SK-N-SH (cell line): ENCODE results near the gene WDR7. TPM values are rescaled to one million over a fixed set of nuclear protein-coding genes. Genes with fewer than 3 reads are reported as not detected.

ENCODE experiments used
- CTCF ChIA-PET: fragments of 300-600, 350-600 bp; formaldehyde crosslinking; extraction: SDS; loops from one replicate; lab custom pipeline; 2021; lab: Yijun Ruan, JAX
- POLR2A ChIA-PET: fragments of 350-600 bp; sonication (Branson Sonifier 250); formaldehyde crosslinking; extraction: SDS; loops from one replicate; lab custom pipeline; 2020; ENCODE audit warnings: antibody characterized with exemption, inconsistent platforms; lab: Yijun Ruan, JAX
- DNase-seq: peaks from one replicate; pipeline ENCODE4 v3.0.0; 2012
- H2AFZ ChIP-seq: fragments of 200-600 bp; sonication (generic); 2 replicates; pipeline ENCODE4 v1.8.1; 2016; ENCODE audit warnings: antibody characterized with exemption, mild to moderate bottlenecking, low read depth
- H3F3A ChIP-seq: fragments of 200-600 bp; sonication (generic); replicated peaks from 2 replicates; pipeline ENCODE3; 2016; ENCODE audit warnings: antibody characterized with exemption, mild to moderate bottlenecking; ENCODE audit not compliant: insufficient read depth
- H3K27ac ChIP-seq, 2 experiments: fragments of 200-500 bp in 1 of 2; fragments of 200-600 bp in 1 of 2; sonication (Bioruptor generic) in 1 of 2; sonication (generic), shearing (Covaris generic) in 1 of 2; 2 replicates each; pipeline versions ENCODE4 v1.5.1 to v1.6.1; 2014 to 2016; ENCODE audit warnings: low read depth in 2 of 2, inconsistent platforms in 1 of 2, low read length in 1 of 2, mild to moderate bottlenecking in 1 of 2, mixed read lengths in 1 of 2
- H3K27me3 ChIP-seq: fragments of 200-600 bp; sonication (generic), shearing (Covaris generic); 2 replicates; pipeline ENCODE4 v1.6.1; 2016; ENCODE audit warnings: mixed run types; ENCODE audit not compliant: insufficient read depth
- H3K36me3 ChIP-seq, 2 experiments: fragments of 200-500 bp in 1 of 2; fragments of 200-600 bp in 1 of 2; sonication (Bioruptor generic) in 1 of 2; sonication (generic) in 1 of 2; replicated peaks in 1 of 2; 2 replicates each; pipeline versions ENCODE3 to v1.5.1; 2014 to 2016; ENCODE audit warnings: low read length in 1 of 2, mild to moderate bottlenecking in 1 of 2; ENCODE audit not compliant: insufficient read depth in 2 of 2, control insufficient read depth in 1 of 2
- H3K4me1 ChIP-seq, 2 experiments: fragments of 200-500 bp in 1 of 2; fragments of 200-600 bp in 1 of 2; sonication (Bioruptor generic) in 1 of 2; sonication (generic), shearing (Covaris generic) in 1 of 2; 2 replicates each; pipeline versions ENCODE4 v1.5.1 to v1.6.1; 2014 to 2016; ENCODE audit warnings: low read depth in 1 of 2, low read length in 1 of 2, mixed run types in 1 of 2; ENCODE audit not compliant: insufficient read depth in 2 of 2, control insufficient read depth in 1 of 2
- H3K4me2 ChIP-seq: fragments of 200-600 bp; sonication (generic), shearing (Covaris generic); 2 replicates; pipeline ENCODE4 v1.6.1; 2017; ENCODE audit warnings: mixed run types
- H3K4me3 ChIP-seq, 2 experiments: fragments of 200-500 bp in 1 of 2; fragments of 200-600 bp in 1 of 2; sonication (Bioruptor generic) in 1 of 2; sonication (generic), shearing (Covaris generic) in 1 of 2; 2 replicates each; pipeline versions ENCODE4 v1.5.1 to v1.8.1; 2014 to 2016; ENCODE audit warnings: low read depth in 2 of 2, inconsistent platforms in 1 of 2, low read length in 1 of 2, mild to moderate bottlenecking in 1 of 2, mixed read lengths in 1 of 2, moderate library complexity in 1 of 2
- H3K79me2 ChIP-seq: fragments of 200-600 bp; sonication (generic); 2 replicates; pipeline ENCODE4 v1.8.1; 2017; ENCODE audit warnings: mild to moderate bottlenecking; ENCODE audit not compliant: insufficient read depth
- H3K9ac ChIP-seq: fragments of 200-600 bp; sonication (generic); 2 replicates; pipeline ENCODE4 v1.6.1; 2017; ENCODE audit warnings: mixed run types
- H3K9me2 ChIP-seq: fragments of 200-600 bp; sonication (generic); 2 replicates; pipeline ENCODE4 v1.6.1; 2017; ENCODE audit warnings: mixed run types
- H3K9me3 ChIP-seq: fragments of 200-600 bp; sonication (generic); 2 replicates; pipeline ENCODE4 v1.6.1; 2017; ENCODE audit warnings: mixed run types, mild to moderate bottlenecking, moderate library complexity
- H4K20me1 ChIP-seq: fragments of 200-600 bp; sonication (generic); 2 replicates; pipeline ENCODE4 v1.6.1; 2017; ENCODE audit warnings: mild to moderate bottlenecking, mixed run types; ENCODE audit not compliant: insufficient read depth
- CHD2 ChIP-seq: fragments of 150-350 bp; IDR thresholded peaks from 2 replicates; pipeline ENCODE4 v1.6.1; 2018; ENCODE audit warnings: low read length; ENCODE audit not compliant: partially characterized antibody
- CTCF ChIP-seq: fragments of 200-600 bp; sonication (generic); IDR thresholded peaks from 2 replicates; pipeline ENCODE4 v1.6.1; 2017; ENCODE audit warnings: antibody characterized with exemption, mild to moderate bottlenecking, moderate library complexity
- ELF1 ChIP-seq: IDR thresholded peaks from 2 replicates; pipeline ENCODE4 v1.4.0; 2012
- EP300 ChIP-seq, 2 experiments: IDR thresholded peaks; 2 replicates each; pipeline versions ENCODE4 v1.4.0 to v1.6.1; 2012; ENCODE audit warnings: borderline replicate concordance in 1 of 2, low read depth in 1 of 2, low read length in 1 of 2
- EZH2phosphoT487 ChIP-seq: fragments of 200-600 bp; sonication (generic); IDR thresholded peaks from 2 replicates; pipeline ENCODE4 v1.6.1; 2017; ENCODE audit warnings: low read depth, mixed run types, mild to moderate bottlenecking, antibody characterized with exemption, moderate library complexity, borderline replicate concordance
- FOXM1 ChIP-seq: IDR thresholded peaks from 2 replicates; pipeline ENCODE4 v1.4.0; 2012; ENCODE audit warnings: low read depth, mild to moderate bottlenecking
- GABPA ChIP-seq: IDR thresholded peaks from 2 replicates; pipeline ENCODE4 v1.4.0; 2012; ENCODE audit warnings: low read depth, mild to moderate bottlenecking
- GATA2 ChIP-seq: sonication (generic); formaldehyde crosslinking; IDR thresholded peaks from 2 replicates; pipeline ENCODE4 v1.5.0; 2020; ENCODE audit warnings: mild to moderate bottlenecking, missing genetic modification reagents
- IRF3 ChIP-seq: fragments of 150-350 bp; IDR thresholded peaks from 2 replicates; pipeline ENCODE4 v1.6.1; 2016; ENCODE audit warnings: mild to moderate bottlenecking, low read depth, low read length
- MAX ChIP-seq: IDR thresholded peaks from 2 replicates; pipeline ENCODE4 v1.4.0; 2012; ENCODE audit warnings: low read depth
- MEF2A ChIP-seq: IDR thresholded peaks from 2 replicates; pipeline ENCODE4 v1.4.0; 2012; ENCODE audit warnings: low read depth, borderline replicate concordance
- MXI1 ChIP-seq: IDR thresholded peaks from 2 replicates; pipeline ENCODE4 v1.6.1; 2012; ENCODE audit warnings: mild to moderate bottlenecking, low read depth, low read length, improper control_type of control experiment
- NFIC ChIP-seq: IDR thresholded peaks from 2 replicates; pipeline ENCODE4 v1.4.0; 2012; ENCODE audit warnings: borderline replicate concordance
- PBX3 ChIP-seq: IDR thresholded peaks from 2 replicates; pipeline ENCODE4; 2012
- POLR2AphosphoS5 ChIP-seq: IDR thresholded peaks from 2 replicates; pipeline ENCODE4 v1.6.1; 2012; ENCODE audit warnings: low read depth, low read length
- RAD21 ChIP-seq: IDR thresholded peaks from 2 replicates; pipeline ENCODE4 v1.6.1; 2012; ENCODE audit warnings: mild to moderate bottlenecking, low read length
- RCOR1 ChIP-seq: fragments of 150-350 bp; IDR thresholded peaks from 2 replicates; pipeline ENCODE4 v1.6.1; 2017; ENCODE audit warnings: antibody characterized with exemption, low read length
- RFX5 ChIP-seq: IDR thresholded peaks from 2 replicates; pipeline ENCODE4 v1.6.1; 2012; ENCODE audit warnings: mild to moderate bottlenecking, improper control_type of control experiment, low read length
- SMC3 ChIP-seq: IDR thresholded peaks from 2 replicates; pipeline ENCODE4 v1.6.1; 2012; ENCODE audit warnings: low read depth, low read length, improper control_type of control experiment
- TAF1 ChIP-seq: IDR thresholded peaks from 2 replicates; pipeline ENCODE4 v1.6.1; 2012; ENCODE audit warnings: low read depth, mild to moderate bottlenecking, low read length, moderate library complexity, borderline replicate concordance
- TEAD4 ChIP-seq: IDR thresholded peaks from 2 replicates; pipeline ENCODE4 v1.4.0; 2012; ENCODE audit warnings: mild to moderate bottlenecking, borderline replicate concordance; ENCODE audit not compliant: insufficient read depth
- USF1 ChIP-seq: IDR thresholded peaks from 2 replicates; pipeline ENCODE4 v1.4.0; 2012; ENCODE audit warnings: low read depth, borderline replicate concordance
- ZBTB33 ChIP-seq: IDR thresholded peaks from 2 replicates; pipeline ENCODE4 v1.4.0; 2012; ENCODE audit warnings: low read depth, borderline replicate concordance
- whole genome bisulfite sequencing: methylation state at CpG from one replicate; pipeline ENCODE4 v1.1.6; 2017; ENCODE audit warnings: low lambda C conversion rate; 5-methylcytosine and 5-hydroxymethylcytosine counted together
- polyA plus RNA-seq, 3 experiments: library from polyadenylated mRNA; depleted of rRNA; stranded (reverse); fragments of >200 nt; gene quantifications; 2 replicates each; pipeline ENCODE4 v1.2.3, GENCODE V29; 2012

WDR7 gene
- polyA plus RNA-seq, 1 of the 3 experiments (the other 2 are of a cell fraction), result 4.1 TPM

GRCh38 chr18:57060814-57061213, 409.7 kb downstream of the WDR7 start:
- CTCF ChIA-PET, result no interaction called here
- no peak for TF ChIP-seq RCOR1
- TF ChIP-seq MXI1, result no peak
- TF ChIP-seq NFIC, result no peak
- TF ChIP-seq POLR2AphosphoS5, result no peak
- TF ChIP-seq EP300 (IDR thresholded peaks at IDR 0.05; ENCODE audit: borderline replicate concordance in 1 of 2, low read depth in 1 of 2, low read length in 1 of 2), result no peak
- no peak for TF ChIP-seq GATA2
- TF ChIP-seq CTCF, result no peak
- TF ChIP-seq MAX, result no peak
- no peak for TF ChIP-seq ELF1

GRCh38 chr18:57062178-57062577, 411.0 kb downstream of the WDR7 start:
- H4K20me1 ChIP-seq, result no peaks in the 10 kb centered on the region
- H2AFZ ChIP-seq, result no peak overlapping the region
- H3K27ac ChIP-seq, result no peak overlapping the region
- POLR2A ChIA-PET, result no interaction called here
- CTCF ChIA-PET, result interaction anchor here (1.1 to 1.4 kb wide), 2 partner anchors 10 to 375 kb away, joined by 3 read pairs; no protein-coding TSS in a partner anchor
- H3K36me3 ChIP-seq, result no peaks in the 10 kb centered on the region
- H3K9me3 ChIP-seq, result no peaks in the 10 kb centered on the region
- H3K4me2 ChIP-seq, result no peak overlapping the region
- peaks cover 0 to 17% of the 10 kb centered on the region in 2 experiments; a peak in 1 of 4 replicates for H3K4me1 ChIP-seq
- no peaks in the 10 kb centered on the region for H3K79me2 ChIP-seq
- no peak for DNase-seq
- H3K9me2 ChIP-seq, result no peaks in the 10 kb centered on the region
- H3K27me3 ChIP-seq, result no peaks in the 10 kb centered on the region
- no peaks in the 10 kb centered on the region for H3F3A ChIP-seq
- H3K4me3 ChIP-seq, result no peak overlapping the region
- no peak overlapping the region for H3K9ac ChIP-seq
- WGBS, result 33% methylated on average over 4 of the region's 4 CpGs
- TF ChIP-seq EZH2phosphoT487 (no peak), PBX3 (no peak), IRF3 (no peak), MEF2A (no peak), GABPA (no peak), SMC3 (no peak), RFX5 (no peak), RCOR1 (no peak), ZBTB33 (no peak), NFIC (no peak), RAD21 (no peak), USF1 (no peak), TEAD4 (no peak), FOXM1 (no peak), TAF1 (no peak), CHD2 (no peak)

More at GRCh38 chr18:57060814-57061213, 409.7 kb downstream of the WDR7 start:
- Histone ChIP-seq H3K9ac (no peak overlapping the region), H3K9me2 (no peaks in the 10 kb centered on the region), H3K27me3 (no peaks in the 10 kb centered on the region), H3K79me2 (no peaks in the 10 kb centered on the region), H3K4me1 (peaks cover 0 to 17% of the 10 kb centered on the region in 2 experiments; a peak in 1 of 4 replicates), H3K4me3 (no peak overlapping the region), H3K36me3 (no peaks in the 10 kb centered on the region), H3F3A (no peaks in the 10 kb centered on the region), H4K20me1 (no peaks in the 10 kb centered on the region), H2AFZ (no peak overlapping the region), H3K27ac (no peak overlapping the region), H3K9me3 (no peaks in the 10 kb centered on the region), H3K4me2 (no peak overlapping the region)
- DNase-seq, result no peak
- POLR2A ChIA-PET, result no interaction called here
- 69% methylated on average over 8 of the region's 8 CpGs for WGBS
